Fibroblast of lung (primary cell): Measurements from ENCODE around the gene AKAP13. TPM values are rescaled to one million over a fixed set of nuclear protein-coding genes. Genes with fewer than 3 reads are reported as not detected.

Experiments used
- DNase-seq, 2 donors: peaks; one replicate each; pipeline versions ENCODE4 v3.0.0 to v3.0.0-alpha.2; 2010; ENCODE audit warnings: low read depth in 2 of 2
- H2AFZ ChIP-seq: 2 replicates; pipeline ENCODE4 v1.5.1; 2012; ENCODE audit warnings: low read length, control low read depth, inconsistent platforms
- H3K27ac ChIP-seq: 2 replicates; pipeline ENCODE4 v1.5.1; 2011; ENCODE audit warnings: low read length, control low read depth; ENCODE audit not compliant: insufficient read depth
- H3K27me3 ChIP-seq: 2 replicates; pipeline ENCODE4 v1.5.1; 2011; ENCODE audit warnings: mild to moderate bottlenecking, low read length; ENCODE audit not compliant: control insufficient read depth, insufficient read depth
- H3K36me3 ChIP-seq: 2 replicates; pipeline ENCODE4 v1.5.1; 2011; ENCODE audit warnings: low read length; ENCODE audit not compliant: control insufficient read depth, insufficient read depth
- H3K4me1 ChIP-seq: 2 replicates; pipeline ENCODE4 v1.5.1; 2011; ENCODE audit warnings: low read length; ENCODE audit not compliant: control insufficient read depth, insufficient read depth; ENCODE audit errors: extremely low read depth
- H3K4me2 ChIP-seq: 2 replicates; pipeline ENCODE4 v1.5.1; 2011; ENCODE audit warnings: low read length, control low read depth; ENCODE audit not compliant: insufficient read depth; ENCODE audit errors: extremely low read depth
- H3K4me3 ChIP-seq, 4 experiments: fragments of 200-600 bp in 1 of 4; sonication (generic) in 1 of 4; replicated peaks in 1 of 4; 2 replicates each; pipeline ENCODE4 v1.5.1; 2011 to 2016; ENCODE audit warnings: low read length in 4 of 4, low read depth in 3 of 4, mild to moderate bottlenecking in 3 of 4, control low read depth in 2 of 4, inconsistent platforms in 1 of 4, mixed read lengths in 1 of 4; ENCODE audit not compliant: insufficient read depth in 1 of 4; ENCODE audit errors: control extremely low read depth in 1 of 4
- H3K79me2 ChIP-seq: 2 replicates; pipeline ENCODE4 v1.5.1; 2012; ENCODE audit warnings: mild to moderate bottlenecking, low read length, inconsistent platforms; ENCODE audit not compliant: control insufficient read depth, insufficient read depth
- H3K9ac ChIP-seq: 2 replicates; pipeline ENCODE4 v1.5.1; 2011; ENCODE audit warnings: mild to moderate bottlenecking, low read length, control low read depth; ENCODE audit not compliant: insufficient read depth
- H3K9me3 ChIP-seq: 2 replicates; pipeline ENCODE4 v1.5.1; 2012; ENCODE audit warnings: low read depth, low read length; ENCODE audit not compliant: control insufficient read depth, insufficient read depth
- H4K20me1 ChIP-seq: 2 replicates; pipeline ENCODE4 v1.5.1; 2011; ENCODE audit warnings: low read length; ENCODE audit not compliant: control insufficient read depth, insufficient read depth; ENCODE audit errors: extremely low read depth
- EZH2 ChIP-seq: IDR thresholded peaks from 2 replicates; pipeline ENCODE4 v1.5.1; 2012; ENCODE audit warnings: low read length, control low read depth, mild to moderate bottlenecking; ENCODE audit errors: missing control alignments
- polyA plus RNA-seq, 2 donors: library from polyadenylated mRNA; depleted of rRNA in 1 of 2; stranded (reverse) in 1 of 2; unstranded in 1 of 2; fragments of >200 nt; gene quantifications; 2 replicates each; pipeline ENCODE4 v1.2.1, GENCODE V29; 2011 to 2012; ENCODE audit warnings: missing spikeins in 1 of 2
- total RNA-seq: library from RNA; depleted of rRNA; stranded (reverse); fragments of >200 nt; gene quantifications from 2 replicates; pipeline ENCODE4 v1.2.1, GENCODE V29; 2014
- TF ChIP-seq, protein P1 (sequence below), 2 donors: IDR thresholded peaks in 1 of 2; conservative IDR thresholded peaks in 1 of 2; 1 replicate in 1 of 2; 2 replicates in 1 of 2; pipeline ENCODE4 v1.5.1; 2011 to 2012; ENCODE audit warnings: low read length in 2 of 2, control low read depth in 1 of 2, inconsistent platforms in 1 of 2, low read depth in 1 of 2, mild to moderate bottlenecking in 1 of 2

Gene AKAP13
- total and polyA plus RNA-seq, 2 donors (not counting 1 experiment from before 2014, with no cell fraction given): 8.3 to 68.4 TPM

DNA sequence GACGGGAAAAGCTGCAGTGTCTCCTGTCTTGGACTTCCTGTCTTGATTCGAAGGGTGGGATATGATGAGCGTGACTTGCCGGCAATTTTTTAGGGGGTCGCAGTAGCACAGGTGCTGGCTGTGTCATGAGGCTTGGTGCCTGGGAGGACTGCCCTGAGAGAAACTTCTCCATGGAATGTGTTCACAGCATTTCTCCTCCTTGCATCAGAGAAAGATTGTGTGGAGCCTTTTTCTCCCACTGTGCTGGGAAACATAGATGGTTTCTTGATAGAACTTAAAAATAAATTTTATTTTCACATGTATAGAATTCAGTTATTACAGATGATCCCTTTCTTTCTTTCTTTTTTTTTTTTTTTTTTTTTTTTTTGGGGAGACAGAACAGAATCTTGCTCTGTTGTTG, 292.9 kb downstream of the AKAP13 start:
- Histone ChIP-seq H3K9ac (no peak overlapping the region), H3K27me3 (no peaks in the 10 kb centered on the region), H3K4me3 (no peak overlapping the region), H3K27ac (no peak overlapping the region), H2AFZ (no peak overlapping the region), H3K4me1 (peaks cover 13% of the 10 kb centered on the region), H3K4me2 (no peak overlapping the region), H3K79me2 (no peaks in the 10 kb centered on the region), H3K9me3 (no peaks in the 10 kb centered on the region), H3K36me3 (peaks cover 2% of the 10 kb centered on the region), H4K20me1 (no peaks in the 10 kb centered on the region)
- TF ChIP-seq EZH2: no peak
- TF ChIP-seq, protein P1, sequence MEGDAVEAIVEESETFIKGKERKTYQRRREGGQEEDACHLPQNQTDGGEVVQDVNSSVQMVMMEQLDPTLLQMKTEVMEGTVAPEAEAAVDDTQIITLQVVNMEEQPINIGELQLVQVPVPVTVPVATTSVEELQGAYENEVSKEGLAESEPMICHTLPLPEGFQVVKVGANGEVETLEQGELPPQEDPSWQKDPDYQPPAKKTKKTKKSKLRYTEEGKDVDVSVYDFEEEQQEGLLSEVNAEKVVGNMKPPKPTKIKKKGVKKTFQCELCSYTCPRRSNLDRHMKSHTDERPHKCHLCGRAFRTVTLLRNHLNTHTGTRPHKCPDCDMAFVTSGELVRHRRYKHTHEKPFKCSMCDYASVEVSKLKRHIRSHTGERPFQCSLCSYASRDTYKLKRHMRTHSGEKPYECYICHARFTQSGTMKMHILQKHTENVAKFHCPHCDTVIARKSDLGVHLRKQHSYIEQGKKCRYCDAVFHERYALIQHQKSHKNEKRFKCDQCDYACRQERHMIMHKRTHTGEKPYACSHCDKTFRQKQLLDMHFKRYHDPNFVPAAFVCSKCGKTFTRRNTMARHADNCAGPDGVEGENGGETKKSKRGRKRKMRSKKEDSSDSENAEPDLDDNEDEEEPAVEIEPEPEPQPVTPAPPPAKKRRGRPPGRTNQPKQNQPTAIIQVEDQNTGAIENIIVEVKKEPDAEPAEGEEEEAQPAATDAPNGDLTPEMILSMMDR (conservative IDR thresholded peaks at IDR 0.05 in 1 of 2, IDR thresholded peaks at IDR 0.05 in 1 of 2; ENCODE audit: low read depth in 1 of 2, low read length in 2 of 2): no peak
- DNase-seq: peak in 1 of 2 donors; percentile 50

DNA sequence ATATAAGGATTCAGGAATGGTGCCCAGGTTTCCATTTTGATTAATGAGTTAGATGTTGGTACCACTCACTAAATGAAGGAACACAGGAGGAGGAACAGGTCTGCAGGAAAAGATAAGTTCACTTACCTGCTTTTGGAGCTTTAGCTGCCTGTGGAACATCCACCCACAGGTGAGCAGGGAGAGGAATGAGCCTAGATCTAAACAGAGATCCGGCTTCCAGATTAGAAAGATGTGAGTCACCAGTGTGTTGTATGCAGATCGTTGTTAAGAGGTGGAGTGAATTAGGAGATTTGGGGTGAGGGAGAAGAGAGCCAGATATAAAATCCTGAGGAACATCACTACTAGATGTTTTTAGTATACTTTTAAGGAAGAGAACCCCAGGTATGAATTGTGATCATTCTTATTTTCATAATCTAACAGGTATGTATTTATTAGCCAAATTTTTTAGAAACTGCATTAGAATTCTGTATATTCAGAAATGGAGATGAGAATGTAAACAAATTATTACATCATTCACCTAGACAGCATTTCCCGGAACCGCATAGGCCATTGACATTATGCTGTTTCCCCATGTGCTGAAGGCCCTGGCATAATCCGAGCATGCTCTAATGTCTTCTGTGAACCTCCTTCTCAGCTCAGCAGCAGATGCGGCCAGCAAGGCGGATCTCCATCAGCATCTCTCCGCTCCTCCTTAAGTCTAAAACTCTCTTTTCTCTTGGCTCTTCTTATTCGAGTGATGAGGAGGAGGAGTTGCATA, 296.1 kb downstream of the AKAP13 start:
- Histone ChIP-seq H3K4me1 (peaks cover 5% of the 10 kb centered on the region), H3K79me2 (no peaks in the 10 kb centered on the region), H3K36me3 (peaks cover 2% of the 10 kb centered on the region), H3K9ac (no peak overlapping the region), H2AFZ (no peak overlapping the region), H3K27me3 (no peaks in the 10 kb centered on the region), H3K4me3 (no peak overlapping the region), H3K9me3 (no peaks in the 10 kb centered on the region), H3K4me2 (no peak overlapping the region), H4K20me1 (no peaks in the 10 kb centered on the region), H3K27ac (no peak overlapping the region)
- TF ChIP-seq, protein P1 (conservative IDR thresholded peaks at IDR 0.05 in 1 of 2, IDR thresholded peaks at IDR 0.05 in 1 of 2; ENCODE audit: low read depth in 1 of 2, low read length in 2 of 2): no peak
- TF ChIP-seq EZH2: no peak
- DNase-seq: no peak

DNA sequence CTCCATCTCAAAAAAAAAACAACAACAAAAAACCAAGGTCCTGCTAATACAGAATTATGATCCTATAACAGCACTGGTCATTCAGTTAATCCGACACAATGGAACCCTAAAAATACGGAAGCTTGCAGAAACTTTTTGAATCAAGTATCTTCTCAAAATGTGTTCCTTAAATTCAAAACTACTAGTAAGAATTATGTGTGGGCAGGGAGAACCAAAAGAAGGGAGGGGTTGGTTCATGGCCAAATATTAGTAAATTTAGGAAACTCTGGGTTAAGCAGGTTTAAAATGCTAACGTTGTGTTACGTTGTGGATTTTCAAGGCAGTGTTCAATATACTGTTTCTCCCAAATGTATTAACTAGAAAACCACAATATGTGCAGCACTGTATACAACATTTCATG, 298.8 kb downstream of the AKAP13 start:
- no peak for DNase-seq
- peaks cover 2% of the 10 kb centered on the region for H3K36me3 ChIP-seq
- no peaks in the 10 kb centered on the region for H3K79me2 ChIP-seq
- no peak overlapping the region for H3K9ac ChIP-seq
- H3K27me3 ChIP-seq: no peaks in the 10 kb centered on the region
- no peak overlapping the region for H3K4me3 ChIP-seq
- no peaks in the 10 kb centered on the region for H3K4me1 ChIP-seq
- H3K27ac ChIP-seq: no peak overlapping the region
- H3K4me2 ChIP-seq: no peak overlapping the region
- no peaks in the 10 kb centered on the region for H4K20me1 ChIP-seq
- TF ChIP-seq, protein P1 (conservative IDR thresholded peaks at IDR 0.05 in 1 of 2, IDR thresholded peaks at IDR 0.05 in 1 of 2; ENCODE audit: low read depth in 1 of 2, low read length in 2 of 2): no peak
- TF ChIP-seq EZH2: no peak
- no peak overlapping the region for H2AFZ ChIP-seq
- no peaks in the 10 kb centered on the region for H3K9me3 ChIP-seq
